Urinary bladder (tissue), 4 donors: ENCODE data around the gene PGF. TPM values are rescaled to one million over a fixed set of nuclear protein-coding genes. Genes with fewer than 3 reads are reported as not detected.

Experiments
- DNase-seq: peaks from one replicate; pipeline ENCODE4 v3.0.0-alpha.2; 2015; ENCODE audit errors: extremely low spot score
- H3K27ac ChIP-seq: one replicate; pipeline ENCODE4 v1.5.1; 2013; ENCODE audit warnings: low read depth, mild to moderate bottlenecking, moderate library complexity
- H3K36me3 ChIP-seq: one replicate; pipeline ENCODE4 v1.6.1; 2013; ENCODE audit warnings: mild to moderate bottlenecking, moderate library complexity; ENCODE audit not compliant: insufficient read depth
- H3K4me1 ChIP-seq: one replicate; pipeline ENCODE4 v1.6.1; 2013; ENCODE audit warnings: mild to moderate bottlenecking, moderate library complexity; ENCODE audit not compliant: insufficient read depth
- H3K4me3 ChIP-seq: one replicate; pipeline ENCODE4 v1.5.1; 2013; ENCODE audit warnings: low read depth, low read length
- WGBS: extraction: QIAGEN DNeasy Blood & Tissue Kit; methylation state at CpG from one replicate; pipeline ENCODE4 v1.1.7; 2013; 5-methylcytosine and 5-hydroxymethylcytosine counted together
- polyA plus RNA-seq: library from polyadenylated mRNA; stranded (reverse); fragments of 200-250 nt; gene quantifications from one replicate; pipeline ENCODE4 v1.2.3, GENCODE V29; 2013
- total RNA-seq: library from RNA; depleted of rRNA; stranded (reverse); fragments of >200 nt; gene quantifications from one replicate; pipeline ENCODE4 v1.2.3, GENCODE V29; 2014
- donor health status: healthy with polysubstance abuse.
- donor health status: healthy.

Gene PGF
- total and polyA plus RNA-seq, 2 donors: 7.3 to 18.7 TPM

DNA sequence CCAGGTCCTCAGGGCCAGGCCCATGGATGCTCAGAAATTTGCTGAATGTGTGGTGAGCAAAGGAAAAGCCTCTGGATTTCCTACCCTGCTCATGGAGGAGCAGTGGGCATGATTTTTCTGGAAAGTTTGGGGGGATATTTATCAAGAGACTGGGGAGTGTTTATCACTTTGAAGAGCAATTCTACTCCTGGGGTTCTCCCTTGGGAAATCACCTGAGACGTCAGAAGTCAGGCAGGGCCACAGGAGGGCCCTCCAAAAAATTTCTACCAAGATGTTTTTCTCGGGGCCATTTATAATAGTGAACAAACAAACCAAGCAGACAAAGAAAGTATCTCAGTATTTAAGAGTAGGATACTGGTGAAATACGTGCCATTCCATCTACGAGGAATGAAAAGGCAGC, 27.3 kb upstream of the PGF start:
- H3K27ac ChIP-seq: no peak overlapping the region
- H3K4me3 ChIP-seq: no peak overlapping the region
- no peaks in the 10 kb centered on the region for H3K4me1 ChIP-seq
- DNase-seq: no peak
- no peaks in the 10 kb centered on the region for H3K36me3 ChIP-seq
- WGBS: 91% methylated on average over 4 of the region's 4 CpGs

DNA sequence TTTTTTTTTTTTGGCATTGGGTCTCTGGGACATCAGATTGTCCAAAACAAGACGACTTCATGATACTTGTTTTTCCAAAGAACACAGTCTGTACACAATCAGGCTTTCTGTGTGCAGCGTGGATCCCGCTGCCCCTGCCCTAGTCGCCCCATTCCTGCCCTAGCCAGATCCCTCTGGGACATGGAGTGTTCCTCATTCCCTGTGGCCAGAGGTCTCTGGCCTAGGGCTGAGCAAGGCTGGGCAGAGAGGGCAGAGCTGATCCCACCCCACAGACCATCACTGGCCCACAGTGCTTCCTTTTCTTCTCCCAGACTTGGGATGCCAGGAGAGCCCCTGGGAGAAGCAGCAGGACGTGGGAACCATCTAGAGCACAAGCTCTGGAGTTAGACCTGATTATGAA, 26.4 kb upstream of the PGF start:
- no peak for DNase-seq
- H3K36me3 ChIP-seq: no peaks in the 10 kb centered on the region
- WGBS: 87% methylated on average over 5 of the region's 5 CpGs
- H3K4me3 ChIP-seq: no peak overlapping the region
- no peak overlapping the region for H3K27ac ChIP-seq
- H3K4me1 ChIP-seq: no peaks in the 10 kb centered on the region

DNA sequence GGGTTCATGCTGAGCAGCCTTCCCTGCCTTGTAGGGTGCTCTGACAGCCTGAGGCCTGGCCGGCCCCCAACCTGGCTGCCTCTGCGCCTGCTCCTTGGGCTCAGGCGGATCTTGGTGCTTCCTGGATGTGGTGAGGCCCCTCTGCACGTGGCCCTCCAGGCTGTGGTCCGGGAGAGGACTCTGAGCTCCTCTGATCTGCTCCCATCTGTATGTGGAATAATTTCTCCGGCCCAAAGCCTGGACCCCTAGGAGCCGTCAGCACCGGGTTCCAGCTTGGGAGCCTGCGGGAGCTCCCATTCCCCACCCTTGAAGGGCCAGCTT, 26.0 kb upstream of the PGF start:
- Histone ChIP-seq H3K4me3 (no peak overlapping the region), H3K27ac (no peak overlapping the region), H3K4me1 (no peaks in the 10 kb centered on the region), H3K36me3 (no peaks in the 10 kb centered on the region)
- DNase-seq: no peak
- 88% methylated on average over 9 of the region's 9 CpGs for WGBS

DNA sequence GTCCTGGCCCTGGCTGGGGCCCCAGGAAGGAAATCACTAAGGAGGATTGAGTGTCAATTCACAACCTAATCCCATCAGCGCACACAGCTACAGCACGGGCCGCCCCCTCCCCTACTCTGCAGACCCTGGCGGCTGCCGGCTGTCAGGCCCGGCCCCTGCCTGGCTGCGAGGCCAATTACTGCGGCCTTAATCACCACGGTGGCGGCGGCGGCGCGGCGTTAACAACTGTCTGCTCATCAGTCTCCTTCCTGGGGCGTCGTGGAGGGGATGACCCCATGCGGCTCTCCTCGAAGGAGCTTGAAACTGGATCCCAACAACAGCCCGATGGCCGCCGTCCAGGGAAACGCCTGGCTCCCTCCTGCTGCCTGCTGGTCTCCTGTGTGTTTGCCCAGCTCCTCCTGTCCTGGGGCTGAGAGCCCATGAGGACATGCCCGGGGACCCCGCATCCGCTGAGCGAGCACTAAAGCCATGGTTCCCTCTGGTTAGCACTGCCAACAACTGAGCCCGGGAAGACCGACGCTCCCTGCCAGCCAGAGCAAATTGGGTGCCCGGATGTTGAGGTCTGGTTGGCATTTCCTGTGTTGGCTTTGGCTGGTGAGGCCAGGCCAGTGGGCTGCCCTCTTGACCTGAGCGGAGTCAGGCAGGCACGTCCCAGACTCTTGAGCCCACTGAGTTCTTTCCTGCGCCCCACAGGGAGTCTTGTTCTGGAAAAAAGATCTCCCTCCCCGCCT, 25.5 kb upstream of the PGF start:
- Histone ChIP-seq H3K4me3 (no peak overlapping the region), H3K27ac (no peak overlapping the region), H3K4me1 (no peaks in the 10 kb centered on the region), H3K36me3 (no peaks in the 10 kb centered on the region)
- no peak for DNase-seq
- WGBS: 46% methylated on average over 35 of the region's 35 CpGs

DNA sequence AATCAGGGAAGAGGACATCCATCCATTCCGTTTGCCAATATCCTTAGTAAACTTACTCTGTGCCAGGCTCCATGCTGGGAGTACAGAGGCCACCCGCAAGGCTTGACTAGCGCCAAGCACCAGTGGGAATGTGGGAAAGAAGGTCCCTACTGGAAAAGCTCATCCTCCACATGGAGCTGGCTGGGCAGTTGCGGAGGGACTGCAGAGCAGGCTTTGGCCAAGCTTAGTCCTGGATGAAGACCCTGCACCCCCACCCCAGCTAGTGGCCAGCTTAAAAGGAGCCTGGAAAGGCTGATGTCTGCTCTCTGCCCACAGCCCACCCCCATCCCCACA, 25.0 kb upstream of the PGF start:
- no peaks in the 10 kb centered on the region for H3K36me3 ChIP-seq
- 91% methylated on average over 4 of the region's 4 CpGs for WGBS
- no peaks in the 10 kb centered on the region for H3K4me1 ChIP-seq
- no peak for DNase-seq
- H3K4me3 ChIP-seq: no peak overlapping the region
- H3K27ac ChIP-seq: no peak overlapping the region

DNA sequence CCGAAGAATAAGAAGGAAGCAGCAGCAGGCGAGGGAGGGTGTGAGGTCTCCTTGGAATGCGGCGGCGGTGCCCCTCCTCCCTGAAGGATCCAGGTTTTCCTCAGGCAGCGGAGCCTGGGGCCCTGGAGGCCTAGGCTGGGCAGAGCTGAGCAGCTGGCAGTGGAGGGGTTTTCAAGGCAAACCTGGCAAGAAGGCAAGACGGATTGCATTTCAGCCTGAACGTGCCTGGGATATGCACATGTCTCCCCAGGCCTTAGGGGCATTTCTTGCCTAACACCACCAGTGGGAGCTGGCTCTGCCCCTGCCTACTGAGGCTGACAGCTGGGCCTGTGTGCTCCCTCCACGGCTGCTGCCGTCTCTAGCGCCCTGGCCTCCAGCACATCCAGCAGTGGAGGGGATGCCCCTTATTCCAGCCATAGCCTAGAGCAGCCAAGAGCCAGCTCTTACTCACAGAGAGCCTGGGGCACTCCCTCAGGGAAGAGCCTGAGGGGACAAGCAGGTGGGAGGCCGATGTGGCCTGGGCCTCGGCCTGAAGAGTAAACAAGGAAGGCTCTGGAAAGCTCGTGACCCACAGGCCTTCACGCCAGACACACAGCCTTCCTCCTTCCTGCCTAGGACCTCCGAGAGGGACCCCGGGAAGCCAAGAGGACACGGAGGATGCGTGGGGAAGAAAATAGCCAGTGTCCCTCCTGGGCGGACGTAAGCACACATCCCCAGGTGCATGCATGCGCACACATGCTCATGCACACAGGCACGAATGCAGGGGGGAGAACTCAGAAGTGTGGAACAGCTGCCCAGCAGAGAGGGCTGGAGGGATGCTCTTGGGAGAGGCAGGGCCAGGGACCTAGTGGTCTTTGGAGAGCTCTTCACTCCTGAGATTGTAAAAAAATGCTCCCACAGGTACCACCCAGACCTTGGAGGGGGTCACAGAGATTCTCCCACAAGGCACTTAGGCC, 24.3 kb upstream of the PGF start:
- no peak for DNase-seq
- no peak overlapping the region for H3K27ac ChIP-seq
- 71% methylated on average over 23 of the region's 23 CpGs for WGBS
- no peaks in the 10 kb centered on the region for H3K36me3 ChIP-seq
- H3K4me3 ChIP-seq: no peak overlapping the region
- H3K4me1 ChIP-seq: no peaks in the 10 kb centered on the region

DNA sequence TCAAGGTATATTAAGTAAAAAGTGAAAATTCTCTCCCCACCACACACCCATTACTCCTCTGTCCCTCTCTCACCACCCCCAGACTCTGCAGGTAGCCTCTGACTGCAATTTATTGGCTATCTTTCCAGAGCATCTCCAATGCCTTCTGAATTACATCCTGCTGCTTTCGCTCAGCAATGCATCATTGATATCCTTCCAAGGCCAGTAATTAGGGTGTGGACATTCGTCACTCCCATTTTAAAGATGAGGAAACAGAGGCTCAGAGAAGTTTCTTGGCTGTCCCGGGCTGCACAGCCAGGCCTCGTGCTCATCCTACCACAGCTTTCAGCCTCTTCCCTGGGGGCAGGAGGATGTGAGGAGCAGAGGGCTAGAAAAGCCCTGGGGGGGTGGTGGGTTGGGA, 23.6 kb upstream of the PGF start:
- no peak overlapping the region for H3K27ac ChIP-seq
- no peak for DNase-seq
- no peak overlapping the region for H3K4me3 ChIP-seq
- H3K36me3 ChIP-seq: no peaks in the 10 kb centered on the region
- WGBS: 78% methylated on average over 4 of the region's 4 CpGs
- H3K4me1 ChIP-seq: no peaks in the 10 kb centered on the region

DNA sequence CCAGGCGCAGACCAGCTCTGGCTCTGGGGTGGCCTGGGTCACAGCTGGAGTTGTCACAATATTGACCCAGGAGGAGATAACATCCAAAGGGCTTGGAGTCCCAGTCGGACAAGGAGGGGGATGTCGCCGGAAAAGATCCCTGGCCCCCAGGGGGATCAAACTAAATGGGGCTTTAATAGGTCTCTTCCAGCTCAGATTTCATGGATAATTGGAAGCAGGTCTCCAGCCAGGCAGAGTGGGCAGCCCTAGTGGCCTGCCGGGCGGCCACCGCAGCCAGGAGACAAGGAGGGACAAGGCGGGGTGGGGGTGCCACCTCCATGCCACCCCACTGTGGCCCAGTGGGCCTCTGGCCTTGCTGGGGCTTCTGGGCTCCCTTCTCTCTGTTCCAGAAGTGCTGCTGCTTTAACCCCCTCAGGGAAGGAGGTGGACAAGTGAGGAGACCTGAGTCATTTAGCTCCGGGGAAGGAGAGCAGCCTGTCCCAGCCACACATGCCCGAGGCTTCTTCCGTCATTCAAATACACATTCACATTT, 23.1 kb upstream of the PGF start:
- Histone ChIP-seq H3K4me3 (no peak overlapping the region), H3K36me3 (no peaks in the 10 kb centered on the region), H3K4me1 (no peaks in the 10 kb centered on the region), H3K27ac (no peak overlapping the region)
- DNase-seq: no peak
- 82% methylated on average over 11 of the region's 11 CpGs for WGBS

DNA sequence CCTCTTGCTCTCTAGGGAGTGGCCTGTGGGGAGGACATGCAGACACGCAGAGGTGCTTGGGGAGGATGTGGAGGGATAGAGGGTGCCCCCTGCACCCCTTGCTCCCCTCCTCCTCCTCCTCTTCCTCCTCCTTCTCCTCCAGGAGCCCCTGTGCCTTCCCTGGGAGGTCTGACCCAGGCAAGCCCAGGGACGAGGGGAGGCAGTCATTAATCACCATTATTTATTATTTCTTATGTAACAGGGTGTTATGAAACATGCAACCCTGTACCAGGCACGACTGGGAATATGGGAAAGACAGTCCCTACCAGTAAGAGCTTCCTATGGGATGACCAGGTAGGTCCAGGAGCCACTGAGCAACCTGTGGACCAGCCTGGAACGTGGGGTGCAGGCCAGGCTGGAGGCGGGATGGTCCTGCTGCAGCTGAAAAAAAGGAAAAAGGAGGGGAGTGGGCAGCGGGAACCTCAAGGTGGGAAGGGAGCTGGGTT, 22.5 kb upstream of the PGF start:
- DNase-seq: no peak
- 67% methylated on average over 6 of the region's 6 CpGs for WGBS
- no peaks in the 10 kb centered on the region for H3K36me3 ChIP-seq
- no peak overlapping the region for H3K4me3 ChIP-seq
- H3K27ac ChIP-seq: no peak overlapping the region
- H3K4me1 ChIP-seq: no peaks in the 10 kb centered on the region

DNA sequence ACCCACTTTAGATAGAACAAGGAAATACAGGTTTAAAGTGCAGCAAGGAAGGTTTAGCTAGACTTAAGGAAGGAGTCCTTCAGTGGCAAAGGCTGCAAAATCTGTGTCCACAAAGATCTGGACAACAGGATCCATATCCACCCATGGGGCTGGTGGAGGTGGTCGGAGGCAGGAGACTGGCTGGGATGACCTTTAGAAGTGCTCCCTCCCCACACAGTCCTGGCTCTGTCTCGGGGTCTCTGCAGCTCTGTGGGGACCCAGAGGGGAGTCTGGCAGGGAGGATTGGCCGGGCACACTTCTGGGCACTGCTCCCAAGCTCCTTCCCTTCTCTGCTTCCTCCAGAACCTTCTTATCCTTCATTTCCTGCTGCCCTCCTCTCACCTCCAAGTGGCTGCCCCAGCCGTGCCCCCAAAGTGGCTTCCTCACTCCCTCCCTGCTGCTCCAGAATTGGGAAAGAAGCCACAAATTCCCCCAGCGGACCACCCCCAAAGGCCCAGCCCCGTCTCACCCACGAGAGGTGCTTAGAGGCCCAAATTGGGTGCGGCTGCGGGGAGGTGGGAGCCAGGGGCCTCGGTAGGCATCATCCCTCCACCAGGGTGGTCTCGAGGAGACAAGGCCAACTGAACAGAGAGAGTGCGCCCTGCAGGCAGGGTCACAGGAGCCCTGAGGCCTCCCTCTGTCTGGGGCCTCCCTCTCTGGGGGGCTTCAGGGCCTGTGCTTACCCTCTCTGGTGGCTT, 21.9 kb upstream of the PGF start:
- Histone ChIP-seq H3K4me3 (no peak overlapping the region), H3K4me1 (no peaks in the 10 kb centered on the region), H3K36me3 (no peaks in the 10 kb centered on the region), H3K27ac (no peak overlapping the region)
- DNase-seq: no peak
- 79% methylated on average over 12 of the region's 12 CpGs for WGBS

DNA sequence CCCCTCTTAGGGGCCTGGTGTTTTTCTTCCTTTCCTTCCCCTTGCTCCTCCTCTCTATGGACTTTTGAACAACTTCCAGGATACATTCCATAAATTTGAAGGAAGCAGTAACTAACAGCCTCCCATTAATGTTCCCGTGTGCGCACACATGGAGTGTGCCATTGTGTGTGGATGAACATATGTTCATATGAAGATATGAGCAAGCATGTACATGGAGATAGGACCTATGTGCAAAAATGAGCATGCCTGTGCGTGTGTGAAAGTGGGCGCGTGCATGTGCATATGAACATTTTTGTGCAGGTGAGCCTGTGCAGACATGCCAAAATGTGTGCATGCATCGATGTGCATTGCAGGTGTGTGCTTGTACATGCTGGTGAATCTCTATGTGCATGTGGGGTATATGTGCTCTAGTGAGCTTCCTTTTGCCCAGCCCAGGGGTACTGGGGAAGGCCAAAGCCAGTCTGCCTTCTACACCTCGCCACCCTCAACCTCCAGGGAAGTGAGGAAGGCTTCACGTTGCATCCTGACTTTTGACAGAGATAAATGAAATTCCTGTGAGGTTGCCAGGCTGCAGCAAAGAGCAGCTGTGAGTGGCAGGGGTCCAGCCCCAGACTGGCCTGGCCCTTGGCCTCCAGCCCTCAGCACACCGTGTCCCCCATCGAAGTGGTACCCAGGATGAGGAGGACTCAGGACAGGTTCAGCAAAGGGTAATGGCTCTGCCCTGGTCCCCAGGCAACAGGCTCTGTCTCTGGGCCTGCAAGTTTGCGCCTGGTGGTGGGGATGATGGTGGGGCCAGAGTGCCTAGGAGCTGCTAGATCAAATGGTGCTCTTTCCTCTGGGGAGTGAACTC, 21.1 kb upstream of the PGF start:
- no peak overlapping the region for H3K27ac ChIP-seq
- no peak for DNase-seq
- no peaks in the 10 kb centered on the region for H3K4me1 ChIP-seq
- 84% methylated on average over 11 of the region's 11 CpGs for WGBS
- no peak overlapping the region for H3K4me3 ChIP-seq
- no peaks in the 10 kb centered on the region for H3K36me3 ChIP-seq

DNA sequence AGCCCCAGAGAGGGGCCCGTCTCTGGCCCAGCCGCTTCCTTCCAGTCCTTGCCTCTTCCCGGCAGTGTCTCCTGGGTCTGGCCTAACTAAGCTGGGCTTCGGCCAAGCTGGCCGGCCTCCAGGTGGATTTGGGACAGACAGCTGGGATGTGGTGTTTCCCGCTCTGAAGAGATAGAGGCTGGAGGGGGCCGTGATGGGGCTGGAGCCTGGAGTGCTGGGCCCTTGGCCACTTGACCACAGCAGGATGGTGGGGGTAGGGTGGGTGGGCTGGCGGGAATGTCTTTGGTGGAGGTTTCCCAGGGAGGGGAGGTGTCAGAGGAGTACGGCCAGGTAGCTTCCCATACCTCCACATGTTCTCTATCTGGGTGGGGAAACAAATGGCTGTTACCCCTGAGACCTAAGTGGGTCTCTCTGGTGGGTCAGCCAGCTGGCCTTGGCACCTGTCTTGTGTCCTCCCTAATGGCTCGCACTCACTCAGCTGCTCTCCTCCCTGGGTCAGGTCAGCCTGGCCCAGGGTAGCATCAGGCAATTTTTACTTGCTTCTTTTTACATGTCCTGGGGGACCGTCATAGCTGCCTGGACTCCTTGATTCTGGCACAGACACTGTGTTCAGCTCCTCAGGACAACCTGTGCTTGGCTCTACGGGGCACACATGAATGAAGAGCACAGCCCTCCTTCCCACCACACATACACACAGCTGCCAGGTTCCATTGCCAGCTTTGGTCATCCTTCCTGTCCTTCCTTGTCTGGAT, 19.8 kb upstream of the PGF start:
- 50% methylated on average over 12 of the region's 12 CpGs for WGBS
- DNase-seq: no peak
- no peak overlapping the region for H3K27ac ChIP-seq
- H3K4me3 ChIP-seq: no peak overlapping the region
- H3K36me3 ChIP-seq: no peaks in the 10 kb centered on the region
- H3K4me1 ChIP-seq: no peaks in the 10 kb centered on the region
